ENCODE results near the gene CIT.
"Not testable (repeated sequence)": the region's sequence is repeated elsewhere in the genome, so short reads cannot be mapped to it uniquely, and the experiment has no call there.

The CIT gene

DNA sequence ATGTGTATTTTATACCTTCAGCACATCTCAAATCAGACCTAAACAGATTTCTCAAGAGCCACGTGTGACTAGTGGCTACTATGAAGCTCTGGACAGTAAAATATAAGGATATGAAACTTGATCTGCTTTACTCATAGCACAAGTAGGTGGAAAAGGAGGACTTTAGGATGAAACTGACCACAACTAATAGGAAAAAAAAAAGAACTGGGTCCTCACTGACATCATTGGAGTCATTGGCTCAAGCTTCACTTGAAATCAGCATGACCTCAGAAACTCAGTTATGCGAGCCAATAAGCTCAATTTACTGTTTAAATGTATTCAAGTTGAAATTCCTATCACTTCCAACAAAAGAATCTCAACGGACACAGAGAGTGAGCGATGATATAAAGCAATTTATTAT is 34.1 kb upstream of the CIT start:
- no peak for DNase-seq (ENCODE audit: low read depth)
- TF ChIP-seq, protein P1, sequence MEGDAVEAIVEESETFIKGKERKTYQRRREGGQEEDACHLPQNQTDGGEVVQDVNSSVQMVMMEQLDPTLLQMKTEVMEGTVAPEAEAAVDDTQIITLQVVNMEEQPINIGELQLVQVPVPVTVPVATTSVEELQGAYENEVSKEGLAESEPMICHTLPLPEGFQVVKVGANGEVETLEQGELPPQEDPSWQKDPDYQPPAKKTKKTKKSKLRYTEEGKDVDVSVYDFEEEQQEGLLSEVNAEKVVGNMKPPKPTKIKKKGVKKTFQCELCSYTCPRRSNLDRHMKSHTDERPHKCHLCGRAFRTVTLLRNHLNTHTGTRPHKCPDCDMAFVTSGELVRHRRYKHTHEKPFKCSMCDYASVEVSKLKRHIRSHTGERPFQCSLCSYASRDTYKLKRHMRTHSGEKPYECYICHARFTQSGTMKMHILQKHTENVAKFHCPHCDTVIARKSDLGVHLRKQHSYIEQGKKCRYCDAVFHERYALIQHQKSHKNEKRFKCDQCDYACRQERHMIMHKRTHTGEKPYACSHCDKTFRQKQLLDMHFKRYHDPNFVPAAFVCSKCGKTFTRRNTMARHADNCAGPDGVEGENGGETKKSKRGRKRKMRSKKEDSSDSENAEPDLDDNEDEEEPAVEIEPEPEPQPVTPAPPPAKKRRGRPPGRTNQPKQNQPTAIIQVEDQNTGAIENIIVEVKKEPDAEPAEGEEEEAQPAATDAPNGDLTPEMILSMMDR (IDR thresholded peaks at IDR 0.05; ENCODE audit: low read depth, low read length, missing control alignments) = no peak
- H3K4me3 ChIP-seq (ENCODE audit: low read depth, low read length) = no peak overlapping the region

DNA sequence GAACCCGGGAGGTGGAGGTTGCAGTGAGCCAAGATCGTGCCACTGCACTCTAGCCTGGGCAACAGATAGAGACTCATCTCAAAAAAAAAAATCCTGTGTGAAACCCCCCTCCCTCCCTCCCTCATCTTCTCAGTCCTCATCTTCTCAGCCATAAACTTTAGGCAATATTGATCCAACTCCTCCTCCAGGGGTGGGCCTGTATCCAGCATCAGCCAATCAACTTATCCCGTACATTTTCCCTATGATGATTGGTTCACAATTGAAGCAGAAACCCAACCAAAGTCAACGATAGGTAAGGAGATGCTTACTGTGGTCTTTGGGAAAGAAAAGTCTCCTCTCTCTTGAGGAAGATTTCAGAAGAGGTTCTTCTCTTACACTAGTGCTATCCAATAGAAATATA is 33.5 kb upstream of the CIT start:
- no peak overlapping the region for H3K4me3 ChIP-seq (ENCODE audit: low read depth, low read length)
- TF ChIP-seq, protein P1 (IDR thresholded peaks at IDR 0.05; ENCODE audit: low read depth, low read length, missing control alignments) = no peak
- DNase-seq (ENCODE audit: low read depth) = no peak

DNA sequence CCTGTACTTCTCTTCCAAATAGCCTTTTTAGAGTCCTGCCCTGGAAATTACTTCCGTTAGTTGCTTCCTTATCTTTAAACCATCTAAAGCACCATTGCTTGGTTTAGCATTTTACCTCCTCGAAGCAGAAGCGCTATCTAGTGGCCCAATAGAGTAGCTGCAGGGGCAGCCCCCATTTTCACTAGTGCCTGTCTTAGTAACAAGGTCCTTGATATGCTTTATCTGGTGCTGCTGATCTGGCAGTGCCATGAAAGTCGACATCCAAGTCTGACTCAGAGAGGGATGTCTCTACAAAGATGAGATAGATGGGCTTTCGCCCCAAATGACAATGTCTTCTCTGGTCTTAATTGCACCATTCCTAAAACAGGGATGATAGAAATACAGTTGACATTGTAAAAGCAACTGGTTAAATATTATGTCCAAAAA is 25.0 kb upstream of the CIT start:
- H3K4me3 ChIP-seq (ENCODE audit: low read depth, low read length) = no peak overlapping the region
- peak; percentile 60 for DNase-seq (ENCODE audit: low read depth)

DNA sequence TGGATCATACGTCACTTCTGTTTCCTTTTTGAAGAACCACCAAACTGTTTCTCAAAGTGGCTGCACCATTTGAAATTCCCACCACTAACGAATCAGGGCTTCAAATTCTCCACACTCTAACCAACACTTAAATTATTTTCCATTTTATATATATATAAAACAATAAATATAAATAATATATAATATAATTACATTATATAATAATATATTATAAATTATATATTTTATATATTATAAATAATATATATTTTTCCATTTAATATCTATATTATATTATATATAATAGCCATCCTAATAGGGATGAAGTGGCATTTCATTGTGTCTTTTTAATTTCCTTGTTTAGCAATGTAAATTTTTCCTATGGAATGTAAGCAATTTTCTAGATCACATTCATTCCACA is 24.6 kb upstream of the CIT start:
- TF ChIP-seq, protein P1 (IDR thresholded peaks at IDR 0.05; ENCODE audit: low read depth, low read length, missing control alignments) = no peak
- H3K4me3 ChIP-seq (ENCODE audit: low read depth, low read length) = no peak overlapping the region
- DNase-seq (ENCODE audit: low read depth) = no peak

More for the DNA sequence above, 25.0 kb upstream of the CIT start:
- TF ChIP-seq, protein P1 (IDR thresholded peaks at IDR 0.05; ENCODE audit: low read depth, low read length, missing control alignments) = peak; percentile 91

DNA sequence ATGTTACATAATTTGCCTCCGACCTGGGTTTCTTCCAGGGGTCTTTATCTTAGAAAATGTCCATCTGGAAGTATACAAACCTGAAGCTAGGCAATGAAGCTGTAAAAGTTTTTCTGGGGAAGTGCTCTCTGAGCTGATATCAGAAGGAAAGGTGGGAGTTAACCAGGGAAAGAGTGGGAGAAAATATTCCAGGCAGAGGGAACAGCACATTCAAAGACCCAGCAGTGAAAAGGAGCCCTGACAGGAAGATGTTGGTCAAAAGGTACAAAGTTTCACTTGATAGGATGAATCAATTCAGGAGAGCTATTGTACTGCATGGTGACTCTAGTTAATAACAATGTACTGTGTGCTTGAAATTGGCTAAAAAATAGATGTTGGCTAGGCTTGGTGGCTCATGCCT is 17.8 kb upstream of the CIT start:
- DNase-seq (ENCODE audit: low read depth) = no peak
- H3K4me3 ChIP-seq (ENCODE audit: low read depth, low read length) = no peak overlapping the region
- TF ChIP-seq, protein P1 (IDR thresholded peaks at IDR 0.05; ENCODE audit: low read depth, low read length, missing control alignments) = no peak

DNA sequence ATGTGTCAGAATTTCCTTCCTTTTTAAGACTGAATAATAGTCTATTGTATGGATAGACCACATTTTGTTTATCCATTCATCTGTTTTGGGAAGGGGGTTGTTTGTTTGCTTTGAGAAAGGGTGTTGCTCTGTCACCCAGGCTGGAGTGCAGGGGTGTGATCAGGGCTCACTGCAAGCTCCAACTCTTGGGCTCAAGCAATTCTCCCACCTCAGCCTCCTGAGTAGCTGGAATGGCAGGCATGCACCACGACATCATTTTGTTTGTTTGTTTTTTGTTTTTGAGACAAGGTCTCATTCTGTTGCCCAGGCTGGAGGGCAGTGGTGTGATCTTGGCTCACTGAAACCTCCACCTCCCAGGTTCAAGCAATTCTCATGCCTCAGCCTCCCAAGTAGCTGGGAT is 15.5 kb upstream of the CIT start:
- DNase-seq (ENCODE audit: low read depth); H3K4me3 ChIP-seq (ENCODE audit: low read depth, low read length): not testable (repeated sequence)

DNA sequence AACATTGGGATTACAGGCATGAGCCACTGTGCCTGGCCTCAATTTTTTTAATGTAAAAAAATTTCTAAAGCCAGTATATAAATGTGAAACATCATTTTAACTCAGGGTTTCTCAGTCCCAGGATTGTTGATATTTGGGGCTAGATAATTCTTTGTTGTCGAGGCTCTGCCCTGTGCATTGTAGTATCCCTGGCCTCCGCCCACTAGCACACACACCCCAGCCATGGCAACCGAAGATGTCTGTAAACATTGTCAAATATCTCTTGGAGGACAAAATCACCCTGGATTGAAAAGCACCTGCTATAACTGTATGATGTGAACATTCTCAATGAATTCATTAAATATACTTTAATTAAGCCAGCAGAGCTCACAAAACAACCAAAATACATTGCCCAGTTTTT is 8.4 kb upstream of the CIT start:
- DNase-seq (ENCODE audit: low read depth) = no peak
- TF ChIP-seq, protein P1 (IDR thresholded peaks at IDR 0.05; ENCODE audit: low read depth, low read length, missing control alignments) = no peak

DNA sequence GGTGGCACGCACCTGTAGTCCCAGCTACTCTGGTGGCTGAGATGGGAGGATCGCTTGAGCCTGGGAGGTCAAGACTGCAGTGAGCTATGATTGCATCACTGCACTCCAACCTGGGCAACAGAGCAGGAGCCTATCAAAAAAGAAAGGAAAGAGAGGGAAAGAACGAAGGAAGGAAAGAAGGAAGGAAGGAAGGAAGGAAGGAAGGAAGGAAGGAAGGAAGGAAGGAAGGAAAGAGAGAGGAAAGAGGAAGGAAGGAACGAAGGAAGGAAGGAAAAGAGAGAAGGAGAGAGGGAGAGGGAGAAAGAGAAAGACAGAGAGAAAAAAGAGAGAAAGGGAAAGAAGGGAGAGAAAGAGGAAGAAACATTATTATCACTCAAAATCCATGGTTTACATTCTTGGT is 6.7 kb upstream of the CIT start:
- not testable (repeated sequence) for H3K4me3 ChIP-seq (ENCODE audit: low read depth, low read length)

More for the DNA sequence above, 8.4 kb upstream of the CIT start:
- H3K4me3 ChIP-seq (ENCODE audit: low read depth, low read length) = no peak overlapping the region

More for the DNA sequence above, 6.7 kb upstream of the CIT start:
- DNase-seq (ENCODE audit: low read depth) = not testable (repeated sequence)
